HCT116 (cell line): ENCODE measurements around the gene TMEM247.

Experiments used
- CTCF ChIP-seq, 3 experiments: fragments of 200-600 bp in 1 of 3; sonication (generic) in 1 of 3; IDR thresholded peaks in 2 of 3; conservative IDR thresholded peaks in 1 of 3; 2 replicates each; pipeline ENCODE4 v1.5.1; 2012 to 2017; ENCODE audit warnings: low read depth in 2 of 3, low read length in 2 of 3, antibody characterized with exemption in 1 of 3, borderline replicate concordance in 1 of 3, control low read depth in 1 of 3, mild to moderate bottlenecking in 1 of 3, mixed read lengths in 1 of 3, mixed run types in 1 of 3, moderate library complexity in 1 of 3; ENCODE audit not compliant: insufficient read depth in 1 of 3
- EZH2 ChIP-seq: fragments of 200-600 bp; sonication (generic); IDR thresholded peaks from 2 replicates; pipeline ENCODE4 v1.6.1; 2017; ENCODE audit warnings: antibody characterized with exemption, mixed run types
- EZH2phosphoT487 ChIP-seq: fragments of 200-600 bp; IDR thresholded peaks from 2 replicates; pipeline ENCODE4 v1.6.1; 2018; ENCODE audit warnings: antibody characterized with exemption, borderline replicate concordance
- POLR2A ChIP-seq: IDR thresholded peaks from 2 replicates; pipeline ENCODE4 v1.7.0; 2011; ENCODE audit warnings: borderline replicate concordance; ENCODE audit not compliant: insufficient read depth, insufficient read length; ENCODE audit errors: extremely low read depth
- SIN3A ChIP-seq: IDR thresholded peaks from 2 replicates; pipeline ENCODE4 v1.6.1; 2012; ENCODE audit warnings: low read depth
- ZFX ChIP-seq: fragments of 450-650 bp; IDR thresholded peaks from 2 replicates; pipeline ENCODE4 v1.6.1; 2017
- ZNF274 ChIP-seq: fragments of 200-500 bp; sonication (Bioruptor generic); IDR thresholded peaks from 2 replicates; pipeline ENCODE4 v1.6.1; 2014; ENCODE audit warnings: mild to moderate bottlenecking, low read depth, low read length, inconsistent platforms

- no peak for TF ChIP-seq EZH2
- no peak for TF ChIP-seq CTCF (IDR thresholded peaks at IDR 0.05 in 2 of 3, conservative IDR thresholded peaks at IDR 0.05 in 1 of 3; ENCODE audit: borderline replicate concordance in 1 of 3, insufficient read depth in 1 of 3, low read depth in 2 of 3, low read length in 2 of 3)
- TF ChIP-seq POLR2A: no peak
- TF ChIP-seq EZH2phosphoT487: no peak
- no peak for TF ChIP-seq SIN3A
- no peak for TF ChIP-seq ZFX
- TF ChIP-seq ZNF274: no peak
These were observed 40.6 kb upstream of the TMEM247 start for GRCh38 chr2:46438794-46439193.
